Measurements from ENCODE around the gene MLLT3. TPM values are rescaled to one million over a fixed set of nuclear protein-coding genes. Genes with fewer than 3 reads are reported as not detected.

The MLLT3 gene
- total and polyA plus RNA-seq, 2 donors (not counting 1 experiment from before 2014, with no cell fraction given), result 37.3 to 43.8 TPM

DNA sequence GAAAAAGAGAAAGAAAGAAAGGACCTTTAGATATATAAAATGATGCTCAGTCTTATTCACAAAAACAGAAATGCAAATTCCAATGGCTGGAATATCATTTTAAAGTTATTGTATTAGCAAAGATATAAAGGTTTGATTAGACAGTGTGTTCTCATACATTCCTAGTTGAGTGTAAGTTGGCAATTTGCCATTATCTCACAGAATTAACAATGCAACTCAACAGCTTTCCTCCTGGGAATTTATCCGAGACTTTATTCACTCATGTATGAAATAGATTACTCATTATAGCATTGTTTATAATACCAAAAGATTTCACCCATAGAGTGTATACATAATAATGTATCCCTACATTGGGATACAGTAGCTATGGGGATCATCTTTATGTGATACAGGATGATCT, 27.1 kb upstream of the MLLT3 start:
- H3K27me3 ChIP-seq (ENCODE audit: control insufficient read depth, insufficient read depth, low read length), result no peaks in the 10 kb centered on the region
- H2AFZ ChIP-seq (ENCODE audit: low read length), result no peak overlapping the region
- no peaks in the 10 kb centered on the region for H3K4me1 ChIP-seq (ENCODE audit: control insufficient read depth, extremely low read depth, insufficient read depth, low read length)
- TF ChIP-seq EZH2 (IDR thresholded peaks at IDR 0.05; ENCODE audit: low read length, missing control alignments), result no peak
- TF ChIP-seq, protein P1, sequence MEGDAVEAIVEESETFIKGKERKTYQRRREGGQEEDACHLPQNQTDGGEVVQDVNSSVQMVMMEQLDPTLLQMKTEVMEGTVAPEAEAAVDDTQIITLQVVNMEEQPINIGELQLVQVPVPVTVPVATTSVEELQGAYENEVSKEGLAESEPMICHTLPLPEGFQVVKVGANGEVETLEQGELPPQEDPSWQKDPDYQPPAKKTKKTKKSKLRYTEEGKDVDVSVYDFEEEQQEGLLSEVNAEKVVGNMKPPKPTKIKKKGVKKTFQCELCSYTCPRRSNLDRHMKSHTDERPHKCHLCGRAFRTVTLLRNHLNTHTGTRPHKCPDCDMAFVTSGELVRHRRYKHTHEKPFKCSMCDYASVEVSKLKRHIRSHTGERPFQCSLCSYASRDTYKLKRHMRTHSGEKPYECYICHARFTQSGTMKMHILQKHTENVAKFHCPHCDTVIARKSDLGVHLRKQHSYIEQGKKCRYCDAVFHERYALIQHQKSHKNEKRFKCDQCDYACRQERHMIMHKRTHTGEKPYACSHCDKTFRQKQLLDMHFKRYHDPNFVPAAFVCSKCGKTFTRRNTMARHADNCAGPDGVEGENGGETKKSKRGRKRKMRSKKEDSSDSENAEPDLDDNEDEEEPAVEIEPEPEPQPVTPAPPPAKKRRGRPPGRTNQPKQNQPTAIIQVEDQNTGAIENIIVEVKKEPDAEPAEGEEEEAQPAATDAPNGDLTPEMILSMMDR (conservative IDR thresholded peaks at IDR 0.05 in 1 of 2, IDR thresholded peaks at IDR 0.05 in 1 of 2; ENCODE audit: low read depth in 1 of 2, low read length in 2 of 2), result no peak
- no peaks in the 10 kb centered on the region for H3K79me2 ChIP-seq (ENCODE audit: control insufficient read depth, insufficient read depth, low read length)
- H3K4me3 ChIP-seq (replicated peaks in 1 of 4; ENCODE audit: control extremely low read depth in 1 of 4, insufficient read depth in 1 of 4, low read depth in 3 of 4, low read length in 4 of 4), result no peak overlapping the region
- H3K9ac ChIP-seq (ENCODE audit: insufficient read depth, low read length), result no peak overlapping the region
- no peaks in the 10 kb centered on the region for H3K9me3 ChIP-seq (ENCODE audit: control insufficient read depth, insufficient read depth, low read depth, low read length)
- H3K27ac ChIP-seq (ENCODE audit: insufficient read depth, low read length), result no peak overlapping the region
- H4K20me1 ChIP-seq (ENCODE audit: control insufficient read depth, extremely low read depth, insufficient read depth, low read length), result no peaks in the 10 kb centered on the region
- H3K36me3 ChIP-seq (ENCODE audit: control insufficient read depth, insufficient read depth, low read length), result no peaks in the 10 kb centered on the region
- no peak for DNase-seq (ENCODE audit: low read depth in 2 of 2)
- H3K4me2 ChIP-seq (ENCODE audit: extremely low read depth, insufficient read depth, low read length), result no peak overlapping the region

DNA sequence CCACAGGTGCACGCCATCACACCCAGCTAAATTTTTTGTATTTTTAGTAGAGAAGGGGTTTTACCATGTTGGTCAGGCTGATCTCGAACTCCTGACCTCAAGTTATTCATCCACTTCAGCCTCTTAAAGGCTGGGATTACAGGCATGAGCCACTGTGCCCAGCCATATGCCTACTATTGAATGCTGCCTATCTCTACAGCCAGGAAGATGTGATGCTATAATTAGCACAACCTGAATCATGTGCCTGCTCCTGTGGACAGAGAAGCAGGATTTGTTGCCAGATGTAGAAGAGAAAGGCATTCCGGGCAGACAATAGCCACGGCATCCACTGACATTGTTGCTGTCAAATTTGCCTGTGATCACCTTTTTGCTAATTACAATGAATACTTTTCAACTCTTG, 24.4 kb upstream of the MLLT3 start:
- no peaks in the 10 kb centered on the region for H4K20me1 ChIP-seq (ENCODE audit: control insufficient read depth, extremely low read depth, insufficient read depth, low read length)

DNA sequence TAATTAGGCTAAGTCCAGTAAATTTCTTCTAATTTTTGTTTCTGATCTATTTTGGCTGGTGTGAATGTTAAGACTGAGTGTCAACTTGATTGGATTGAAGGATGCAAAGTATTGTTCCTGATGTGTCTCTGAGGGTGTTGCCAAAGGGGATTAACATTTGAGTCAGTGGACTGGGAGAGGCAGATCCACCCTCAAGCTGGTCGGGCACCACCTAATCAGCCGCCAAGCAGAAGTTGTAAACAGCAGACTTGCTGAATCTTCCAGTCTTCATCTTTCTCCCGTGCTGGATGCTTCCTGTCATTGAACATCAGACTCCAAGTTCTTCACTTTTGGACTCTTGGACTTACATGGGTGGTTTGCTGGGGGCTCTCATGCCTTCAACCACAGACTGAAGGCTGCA, 21.4 kb upstream of the MLLT3 start:
- no peaks in the 10 kb centered on the region for H3K4me1 ChIP-seq (ENCODE audit: control insufficient read depth, extremely low read depth, insufficient read depth, low read length)
- H3K79me2 ChIP-seq (ENCODE audit: control insufficient read depth, insufficient read depth, low read length), result no peaks in the 10 kb centered on the region
- H3K27me3 ChIP-seq (ENCODE audit: control insufficient read depth, insufficient read depth, low read length), result no peaks in the 10 kb centered on the region
- no peak overlapping the region for H3K4me2 ChIP-seq (ENCODE audit: extremely low read depth, insufficient read depth, low read length)
- no peaks in the 10 kb centered on the region for H4K20me1 ChIP-seq (ENCODE audit: control insufficient read depth, extremely low read depth, insufficient read depth, low read length)
- H3K9me3 ChIP-seq (ENCODE audit: control insufficient read depth, insufficient read depth, low read depth, low read length), result no peaks in the 10 kb centered on the region
- no peak overlapping the region for H3K27ac ChIP-seq (ENCODE audit: insufficient read depth, low read length)
- H2AFZ ChIP-seq (ENCODE audit: low read length), result no peak overlapping the region
- no peak for DNase-seq (ENCODE audit: low read depth in 2 of 2)
- TF ChIP-seq, protein P1 (conservative IDR thresholded peaks at IDR 0.05 in 1 of 2, IDR thresholded peaks at IDR 0.05 in 1 of 2; ENCODE audit: low read depth in 1 of 2, low read length in 2 of 2), result no peak
- TF ChIP-seq EZH2 (IDR thresholded peaks at IDR 0.05; ENCODE audit: low read length, missing control alignments), result no peak
- H3K4me3 ChIP-seq (replicated peaks in 1 of 4; ENCODE audit: control extremely low read depth in 1 of 4, insufficient read depth in 1 of 4, low read depth in 3 of 4, low read length in 4 of 4), result no peak overlapping the region
- H3K36me3 ChIP-seq (ENCODE audit: control insufficient read depth, insufficient read depth, low read length), result no peaks in the 10 kb centered on the region
- no peak overlapping the region for H3K9ac ChIP-seq (ENCODE audit: insufficient read depth, low read length)

More for the DNA sequence above, 24.4 kb upstream of the MLLT3 start:
- TF ChIP-seq, protein P1 (conservative IDR thresholded peaks at IDR 0.05 in 1 of 2, IDR thresholded peaks at IDR 0.05 in 1 of 2; ENCODE audit: low read depth in 1 of 2, low read length in 2 of 2), result no peak
- TF ChIP-seq EZH2 (IDR thresholded peaks at IDR 0.05; ENCODE audit: low read length, missing control alignments), result no peak
- Histone ChIP-seq H3K9ac (ENCODE audit: insufficient read depth, low read length) (no peak overlapping the region), H3K4me3 (replicated peaks in 1 of 4; ENCODE audit: control extremely low read depth in 1 of 4, insufficient read depth in 1 of 4, low read depth in 3 of 4, low read length in 4 of 4) (no peak overlapping the region), H3K36me3 (ENCODE audit: control insufficient read depth, insufficient read depth, low read length) (no peaks in the 10 kb centered on the region), H2AFZ (ENCODE audit: low read length) (no peak overlapping the region), H3K79me2 (ENCODE audit: control insufficient read depth, insufficient read depth, low read length) (no peaks in the 10 kb centered on the region), H3K27ac (ENCODE audit: insufficient read depth, low read length) (no peak overlapping the region), H3K27me3 (ENCODE audit: control insufficient read depth, insufficient read depth, low read length) (no peaks in the 10 kb centered on the region), H3K4me1 (ENCODE audit: control insufficient read depth, extremely low read depth, insufficient read depth, low read length) (no peaks in the 10 kb centered on the region), H3K9me3 (ENCODE audit: control insufficient read depth, insufficient read depth, low read depth, low read length) (no peaks in the 10 kb centered on the region), H3K4me2 (ENCODE audit: extremely low read depth, insufficient read depth, low read length) (no peak overlapping the region)
- DNase-seq (ENCODE audit: low read depth in 2 of 2), result peak in 1 of 2 donors; percentile 8
